ENCODE data around the gene OXTR. TPM values are rescaled to one million over a fixed set of nuclear protein-coding genes. Genes with fewer than 3 reads are reported as not detected.

The OXTR gene
- total RNA-seq, 1 experiment from 2014 or later, result 21.5 TPM

- H3K27me3 ChIP-seq (ENCODE audit: low read length), result no peaks in the 10 kb centered on the region
- no peak overlapping the region for H3K4me3 ChIP-seq (ENCODE audit: low read length)
- TF ChIP-seq EZH2phosphoT487 (IDR thresholded peaks at IDR 0.05; ENCODE audit: borderline replicate concordance, low read length) (no peak), EZH2 (IDR thresholded peaks at IDR 0.05; ENCODE audit: low read length, unreplicated experiment) (no peak), CTCF (conservative IDR thresholded peaks at IDR 0.05; ENCODE audit: low read depth, low read length) (no peak)
- ChIA-PET CTCF (interaction anchor here (0.6 to 0.7 kb wide), 3 partner anchors 16 to 100 kb away, joined by 3 to 5 read pairs (median 3); no protein-coding TSS in a partner anchor), POLR2A (ENCODE audit: unreplicated experiment) (interaction anchor here (1.1 kb wide), 1 partner anchor 16 kb away, joined by 7 read pairs; no protein-coding TSS in a partner anchor)
- H3K27ac ChIP-seq (ENCODE audit: low read length), result no peak overlapping the region
- H3K9me2 ChIP-seq (replicated peaks; ENCODE audit: low read length), result no peaks in the 10 kb centered on the region
- no peaks in the 10 kb centered on the region for H3F3A ChIP-seq (ENCODE audit: low read length, unreplicated experiment)
- DNase-seq, result peak; percentile 42
- BruUV-seq (replicated peaks), result no TSS peak
- H3K9ac ChIP-seq (ENCODE audit: low read length), result no peak overlapping the region
- ATAC-seq, result peak; percentile 84
- intact Hi-C loops (cut with micrococcal nuclease), result loop anchor here (1.0 kb wide), 1 partner anchor 16 kb away; no protein-coding TSS in a partner anchor
- H3K36me3 ChIP-seq (ENCODE audit: low read depth, low read length), result no peaks in the 10 kb centered on the region
- H3K4me2 ChIP-seq (ENCODE audit: low read length), result no peak overlapping the region
- no peaks in the 10 kb centered on the region for H4K20me1 ChIP-seq (ENCODE audit: low read length)
- no peak overlapping the region for H2AFZ ChIP-seq (ENCODE audit: low read length)
- H3K4me1 ChIP-seq (ENCODE audit: insufficient read depth, low read length), result peaks cover 13% of the 10 kb centered on the region; the same call in 1 of the 2 replicates
- H3K79me2 ChIP-seq (ENCODE audit: low read length), result no peaks in the 10 kb centered on the region
- H3K9me3 ChIP-seq (ENCODE audit: low read length), result no peaks in the 10 kb centered on the region
Measured at GRCh38 chr3:8724108-8724752, 45.2 kb downstream of the OXTR start.

GRCh38 chr3:8723612-8724011, 45.8 kb downstream of the OXTR start:
- H3K9me2 ChIP-seq (replicated peaks; ENCODE audit: low read length), result no peaks in the 10 kb centered on the region
- H3K36me3 ChIP-seq (ENCODE audit: low read depth, low read length), result no peaks in the 10 kb centered on the region
- H3K4me2 ChIP-seq (ENCODE audit: low read length), result no peak overlapping the region
- no peak for DNase-seq
- POLR2A ChIA-PET (ENCODE audit: unreplicated experiment), result no interaction called here
- no peak overlapping the region for H3K9ac ChIP-seq (ENCODE audit: low read length)
- no peaks in the 10 kb centered on the region for H3K27me3 ChIP-seq (ENCODE audit: low read length)
- no peak overlapping the region for H3K4me3 ChIP-seq (ENCODE audit: low read length)
- H2AFZ ChIP-seq (ENCODE audit: low read length), result no peak overlapping the region
- H3K9me3 ChIP-seq (ENCODE audit: low read length), result no peaks in the 10 kb centered on the region
- CTCF ChIA-PET, result interaction anchor here (0.6 to 0.7 kb wide), 2 partner anchors 60 to 99 kb away, joined by 3 to 5 read pairs; no protein-coding TSS in a partner anchor
- H3K27ac ChIP-seq (ENCODE audit: low read length), result no peak overlapping the region
- no peak for ATAC-seq
- H3F3A ChIP-seq (ENCODE audit: low read length, unreplicated experiment), result no peaks in the 10 kb centered on the region
- no peaks in the 10 kb centered on the region for H3K79me2 ChIP-seq (ENCODE audit: low read length)
- H3K4me1 ChIP-seq (ENCODE audit: insufficient read depth, low read length), result peaks cover 13% of the 10 kb centered on the region; the same call in 1 of the 2 replicates
- H4K20me1 ChIP-seq (ENCODE audit: low read length), result no peaks in the 10 kb centered on the region
- BruUV-seq (replicated peaks), result no TSS peak
- TF ChIP-seq EZH2 (IDR thresholded peaks at IDR 0.05; ENCODE audit: low read length, unreplicated experiment) (no peak), EZH2phosphoT487 (IDR thresholded peaks at IDR 0.05; ENCODE audit: borderline replicate concordance, low read length) (no peak), CTCF (conservative IDR thresholded peaks at IDR 0.05; ENCODE audit: low read depth, low read length) (no peak)
- intact Hi-C loops (cut with micrococcal nuclease), result loop anchor here (1.0 kb wide), 1 partner anchor 17 kb away; no protein-coding TSS in a partner anchor

GRCh38 chr3:8722808-8723207, 46.6 kb downstream of the OXTR start:
- no TSS peak for BruUV-seq (replicated peaks)

More at GRCh38 chr3:8722808-8723207, 46.6 kb downstream of the OXTR start:
- no peaks in the 10 kb centered on the region for H3K9me2 ChIP-seq (replicated peaks; ENCODE audit: low read length)
- H3K4me3 ChIP-seq (ENCODE audit: low read length), result no peak overlapping the region
- ChIA-PET CTCF (interaction anchor here (0.6 kb wide), 1 partner anchor 59 kb away, joined by 3 read pairs; no protein-coding TSS in a partner anchor), POLR2A (ENCODE audit: unreplicated experiment) (no interaction called here)
- TF ChIP-seq EZH2phosphoT487 (IDR thresholded peaks at IDR 0.05; ENCODE audit: borderline replicate concordance, low read length), result no peak
- TF ChIP-seq CTCF (conservative IDR thresholded peaks at IDR 0.05; ENCODE audit: low read depth, low read length), result no peak
- no peak overlapping the region for H2AFZ ChIP-seq (ENCODE audit: low read length)
- no peaks in the 10 kb centered on the region for H3K36me3 ChIP-seq (ENCODE audit: low read depth, low read length)
- H3K4me1 ChIP-seq (ENCODE audit: insufficient read depth, low read length), result peaks cover 13% of the 10 kb centered on the region; the same call in 1 of the 2 replicates
- intact Hi-C loops (cut with micrococcal nuclease), result no loop called here
- no peak overlapping the region for H3K9ac ChIP-seq (ENCODE audit: low read length)
- no peak overlapping the region for H3K4me2 ChIP-seq (ENCODE audit: low read length)
- DNase-seq (no peak), ATAC-seq (no peak)
- H3K9me3 ChIP-seq (ENCODE audit: low read length), result no peaks in the 10 kb centered on the region
- H3K79me2 ChIP-seq (ENCODE audit: low read length), result no peaks in the 10 kb centered on the region
- no peaks in the 10 kb centered on the region for H4K20me1 ChIP-seq (ENCODE audit: low read length)
- H3K27ac ChIP-seq (ENCODE audit: low read length), result no peak overlapping the region
- no peaks in the 10 kb centered on the region for H3F3A ChIP-seq (ENCODE audit: low read length, unreplicated experiment)
- H3K27me3 ChIP-seq (ENCODE audit: low read length), result no peaks in the 10 kb centered on the region

All from PC-3 (cell line).